Retinal pigment epithelial cell (primary cell): Measurements from ENCODE around the gene STIM1.

Experiments
- DNase-seq: peaks from one replicate; pipeline ENCODE4 v3.0.0-alpha.2; 2010; ENCODE audit warnings: low read depth
- H3K4me3 ChIP-seq: 2 replicates; pipeline ENCODE4 v1.5.1; 2011; ENCODE audit warnings: mild to moderate bottlenecking, low read length, control low read depth, moderate library complexity
- TF ChIP-seq, protein P1 (sequence below): conservative IDR thresholded peaks from 2 replicates; pipeline ENCODE4 v1.5.1; 2011; ENCODE audit warnings: low read depth, low read length, control low read depth, inconsistent platforms

Gene STIM1

GRCh38 chr11:3831378-3832239 lies 23.9 kb upstream of the STIM1 start:
- TF ChIP-seq, protein P1, sequence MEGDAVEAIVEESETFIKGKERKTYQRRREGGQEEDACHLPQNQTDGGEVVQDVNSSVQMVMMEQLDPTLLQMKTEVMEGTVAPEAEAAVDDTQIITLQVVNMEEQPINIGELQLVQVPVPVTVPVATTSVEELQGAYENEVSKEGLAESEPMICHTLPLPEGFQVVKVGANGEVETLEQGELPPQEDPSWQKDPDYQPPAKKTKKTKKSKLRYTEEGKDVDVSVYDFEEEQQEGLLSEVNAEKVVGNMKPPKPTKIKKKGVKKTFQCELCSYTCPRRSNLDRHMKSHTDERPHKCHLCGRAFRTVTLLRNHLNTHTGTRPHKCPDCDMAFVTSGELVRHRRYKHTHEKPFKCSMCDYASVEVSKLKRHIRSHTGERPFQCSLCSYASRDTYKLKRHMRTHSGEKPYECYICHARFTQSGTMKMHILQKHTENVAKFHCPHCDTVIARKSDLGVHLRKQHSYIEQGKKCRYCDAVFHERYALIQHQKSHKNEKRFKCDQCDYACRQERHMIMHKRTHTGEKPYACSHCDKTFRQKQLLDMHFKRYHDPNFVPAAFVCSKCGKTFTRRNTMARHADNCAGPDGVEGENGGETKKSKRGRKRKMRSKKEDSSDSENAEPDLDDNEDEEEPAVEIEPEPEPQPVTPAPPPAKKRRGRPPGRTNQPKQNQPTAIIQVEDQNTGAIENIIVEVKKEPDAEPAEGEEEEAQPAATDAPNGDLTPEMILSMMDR = no peak
- DNase-seq = no peak
- H3K4me3 ChIP-seq = no peak overlapping the region

GRCh38 chr11:3832816-3833215 lies 22.6 kb upstream of the STIM1 start:
- TF ChIP-seq, protein P1 = no peak
- H3K4me3 ChIP-seq = no peak overlapping the region
- DNase-seq = no peak

- no peak overlapping the region for H3K4me3 ChIP-seq
- DNase-seq = no peak
- TF ChIP-seq, protein P1 = no peak
These were observed 22.0 kb upstream of the STIM1 start for GRCh38 chr11:3833449-3833848.

- H3K4me3 ChIP-seq = no peak overlapping the region
- no peak for DNase-seq
- TF ChIP-seq, protein P1 = no peak
These were observed 21.2 kb upstream of the STIM1 start for GRCh38 chr11:3834349-3834663.

- no peak overlapping the region for H3K4me3 ChIP-seq
- DNase-seq = no peak
- TF ChIP-seq, protein P1 = no peak
These were observed 20.6 kb upstream of the STIM1 start for GRCh38 chr11:3834664-3835461.

DNA sequence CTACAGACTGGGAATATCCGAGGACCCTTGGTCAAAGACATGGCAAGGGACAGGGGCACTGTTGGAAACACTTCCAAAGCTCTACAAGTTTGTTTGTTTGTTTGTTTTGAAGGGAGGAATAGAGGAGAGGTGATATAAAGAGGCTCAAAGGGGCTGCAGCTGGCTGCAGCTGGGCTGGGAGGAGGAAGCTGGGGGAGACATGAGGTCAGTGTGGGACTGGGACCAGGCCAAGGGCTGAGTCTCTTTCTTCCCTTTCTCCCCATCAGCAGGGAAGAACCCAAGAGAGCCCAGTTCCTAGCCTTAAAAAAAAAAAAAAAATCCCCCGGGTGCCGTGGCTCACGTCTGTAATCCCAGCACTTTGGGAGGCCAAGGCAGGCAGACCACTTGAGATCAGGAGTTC lies 19.7 kb upstream of the STIM1 start:
- TF ChIP-seq, protein P1 = no peak
- no peak overlapping the region for H3K4me3 ChIP-seq
- DNase-seq = no peak
